GM20000 (cell line): Measurements from ENCODE around the gene RNF138.
A peak's percentile ranks its signal among the peaks of the same experiment; 100 is the strongest.
"Not testable (repeated sequence)": the region's sequence is repeated elsewhere in the genome, so short reads cannot be mapped to it uniquely, and the experiment has no call there.

ENCODE experiments used
- DNase-seq: peaks from one replicate; pipeline ENCODE4 v3.0.0; 2012; ENCODE audit warnings: low spot score
- TF ChIP-seq, protein P1 (sequence below): IDR thresholded peaks from 2 replicates; pipeline ENCODE4 v1.5.1; 2012; ENCODE audit warnings: mild to moderate bottlenecking, control low read depth; ENCODE audit errors: extremely low read depth, missing control alignments

Gene RNF138

GRCh38 chr18:32086881-32087280, 4.8 kb upstream of the RNF138 start:
- no peak for DNase-seq

DNA sequence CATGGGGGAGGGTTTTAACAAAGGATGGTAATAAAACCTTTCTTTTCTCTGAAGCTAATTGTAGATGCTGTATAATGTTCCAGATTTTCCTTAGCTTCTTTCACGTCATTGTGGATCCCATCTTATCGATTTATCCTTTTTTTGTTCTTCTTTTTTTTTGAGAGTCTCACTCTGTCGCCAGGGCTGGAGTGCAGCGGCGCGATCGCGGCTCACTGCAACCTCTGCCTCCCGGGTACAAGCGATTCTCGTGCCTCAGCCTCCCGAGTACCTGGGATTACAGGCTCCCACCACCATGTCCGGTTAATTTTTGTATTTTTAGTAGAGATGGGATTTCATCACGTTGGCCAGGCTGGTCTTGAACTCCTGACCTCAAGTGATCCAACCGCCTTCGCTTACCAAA, 843 bp upstream of the RNF138 start:
- not testable (repeated sequence) for DNase-seq

More at GRCh38 chr18:32086881-32087280, 4.8 kb upstream of the RNF138 start:
- TF ChIP-seq, protein P1, sequence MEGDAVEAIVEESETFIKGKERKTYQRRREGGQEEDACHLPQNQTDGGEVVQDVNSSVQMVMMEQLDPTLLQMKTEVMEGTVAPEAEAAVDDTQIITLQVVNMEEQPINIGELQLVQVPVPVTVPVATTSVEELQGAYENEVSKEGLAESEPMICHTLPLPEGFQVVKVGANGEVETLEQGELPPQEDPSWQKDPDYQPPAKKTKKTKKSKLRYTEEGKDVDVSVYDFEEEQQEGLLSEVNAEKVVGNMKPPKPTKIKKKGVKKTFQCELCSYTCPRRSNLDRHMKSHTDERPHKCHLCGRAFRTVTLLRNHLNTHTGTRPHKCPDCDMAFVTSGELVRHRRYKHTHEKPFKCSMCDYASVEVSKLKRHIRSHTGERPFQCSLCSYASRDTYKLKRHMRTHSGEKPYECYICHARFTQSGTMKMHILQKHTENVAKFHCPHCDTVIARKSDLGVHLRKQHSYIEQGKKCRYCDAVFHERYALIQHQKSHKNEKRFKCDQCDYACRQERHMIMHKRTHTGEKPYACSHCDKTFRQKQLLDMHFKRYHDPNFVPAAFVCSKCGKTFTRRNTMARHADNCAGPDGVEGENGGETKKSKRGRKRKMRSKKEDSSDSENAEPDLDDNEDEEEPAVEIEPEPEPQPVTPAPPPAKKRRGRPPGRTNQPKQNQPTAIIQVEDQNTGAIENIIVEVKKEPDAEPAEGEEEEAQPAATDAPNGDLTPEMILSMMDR: no peak

DNA sequence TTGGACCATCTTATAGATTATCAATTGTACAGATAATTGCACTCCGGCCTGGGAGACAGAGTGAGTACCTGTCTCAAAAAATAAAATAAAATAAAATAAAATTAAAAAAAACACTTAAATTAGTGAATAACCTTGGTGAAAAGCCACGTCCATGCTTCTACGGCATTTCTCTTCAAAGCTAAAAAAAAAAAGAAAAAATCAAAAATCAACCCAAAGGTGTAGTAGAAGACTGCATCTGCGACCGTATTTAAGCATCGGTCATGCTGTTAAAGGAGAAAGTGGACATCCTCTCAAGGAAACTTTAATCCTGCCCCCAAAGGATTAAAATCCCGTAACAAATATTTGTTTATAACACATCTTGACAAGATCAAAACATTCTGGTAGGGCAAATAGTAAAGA, 350 bp upstream of the RNF138 start:
- TF ChIP-seq, protein P1: no peak
- DNase-seq: no peak

GRCh38 chr18:32092422-32093101, 888 bp downstream of the RNF138 start:
- DNase-seq: peak; percentile 99
- TF ChIP-seq, protein P1: no peak

- TF ChIP-seq, protein P1: no peak
- peak; percentile 50 for DNase-seq
These were observed 1.4 kb downstream of the RNF138 start for GRCh38 chr18:32093102-32093511.

DNA sequence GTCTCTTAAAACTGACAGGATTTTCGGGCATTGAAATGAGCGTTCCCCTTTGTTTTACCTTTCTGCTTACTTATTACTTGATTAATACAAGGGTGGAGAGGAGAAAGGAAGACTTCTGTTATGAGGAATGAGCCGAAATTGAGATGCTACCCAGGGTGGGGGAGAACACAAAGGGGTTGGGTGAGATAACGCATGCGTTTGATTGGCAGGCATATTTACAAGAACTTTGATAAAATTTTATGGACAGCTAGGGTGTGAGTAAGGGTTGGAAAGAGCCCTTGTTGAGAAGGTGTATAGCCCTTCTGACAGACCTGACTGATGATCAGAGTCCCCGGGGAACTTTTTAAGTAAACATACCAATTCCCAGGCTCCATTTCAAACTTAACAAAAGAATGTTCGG, 1.8 kb downstream of the RNF138 start:
- peak; percentile 20 for DNase-seq
- TF ChIP-seq, protein P1: no peak

- no peak for DNase-seq
- TF ChIP-seq, protein P1: no peak
These were observed 3.7 kb downstream of the RNF138 start for GRCh38 chr18:32095192-32095899.

DNA sequence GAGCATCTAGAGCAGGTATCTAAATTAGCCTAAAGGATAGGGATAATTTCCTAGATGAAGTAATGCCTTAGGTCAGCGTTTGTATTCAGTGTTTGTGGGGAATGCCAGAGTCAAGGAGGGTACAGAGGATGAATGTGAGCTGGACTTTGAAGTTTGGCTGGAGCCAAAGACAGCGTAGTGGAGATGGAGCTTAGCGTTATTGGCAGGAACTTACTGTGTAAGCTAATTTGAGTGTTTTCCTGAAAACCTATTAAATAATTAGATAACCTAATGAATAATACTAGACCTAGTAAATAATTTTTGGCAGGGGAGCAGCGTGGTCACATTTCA, 4.2 kb downstream of the RNF138 start:
- no peak for DNase-seq
- TF ChIP-seq, protein P1: no peak
